NCI-H226 (cell line): Measurements from ENCODE around the gene FGF14.

Source experiments
- DNase-seq: peaks from one replicate; pipeline ENCODE4 v3.0.0-alpha.2; 2015

FGF14 gene

DNA sequence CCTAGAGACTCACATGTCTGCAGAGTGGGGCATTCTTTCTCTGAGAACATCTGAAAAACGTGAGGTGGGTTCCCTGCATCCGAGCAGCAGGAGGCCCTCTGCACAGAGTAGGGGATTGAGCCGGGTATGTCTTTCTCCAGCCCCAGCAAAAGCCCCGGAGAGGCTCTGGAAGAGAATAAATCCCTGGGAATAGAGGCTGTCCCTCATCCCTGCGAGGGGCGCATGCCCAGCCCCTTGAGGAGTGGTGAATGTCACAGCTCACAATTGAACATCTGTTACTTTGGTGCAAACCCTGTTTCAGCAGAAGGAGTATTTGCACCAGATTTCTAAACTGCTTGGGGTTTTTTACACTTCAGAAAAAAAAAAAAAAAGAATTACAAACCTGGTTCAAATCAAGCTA, 164.6 kb downstream of the FGF14 start:
- DNase-seq, result no peak

GRCh38 chr13:102236830-102237229, 165.0 kb downstream of the FGF14 start:
- DNase-seq, result no peak

DNA sequence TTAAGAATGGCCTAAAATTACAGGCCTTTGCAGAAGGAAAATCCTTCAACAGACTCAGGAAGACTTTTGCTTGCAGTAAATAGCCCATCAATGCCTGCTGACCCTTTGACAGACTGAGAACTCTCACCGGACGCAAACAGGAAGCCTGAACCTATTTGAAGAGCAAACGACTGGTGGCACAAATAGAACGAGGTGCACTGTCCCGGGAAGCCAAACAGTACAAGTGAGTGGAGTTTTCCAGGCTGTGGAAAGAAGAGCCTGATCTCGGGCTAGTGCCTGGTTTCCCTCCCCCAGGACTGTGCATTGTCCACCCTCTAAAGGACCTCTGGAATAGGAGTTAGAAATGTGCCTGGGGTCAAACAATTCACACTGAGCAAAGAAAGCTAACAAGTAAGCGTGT, 165.5 kb downstream of the FGF14 start:
- DNase-seq, result no peak

DNA sequence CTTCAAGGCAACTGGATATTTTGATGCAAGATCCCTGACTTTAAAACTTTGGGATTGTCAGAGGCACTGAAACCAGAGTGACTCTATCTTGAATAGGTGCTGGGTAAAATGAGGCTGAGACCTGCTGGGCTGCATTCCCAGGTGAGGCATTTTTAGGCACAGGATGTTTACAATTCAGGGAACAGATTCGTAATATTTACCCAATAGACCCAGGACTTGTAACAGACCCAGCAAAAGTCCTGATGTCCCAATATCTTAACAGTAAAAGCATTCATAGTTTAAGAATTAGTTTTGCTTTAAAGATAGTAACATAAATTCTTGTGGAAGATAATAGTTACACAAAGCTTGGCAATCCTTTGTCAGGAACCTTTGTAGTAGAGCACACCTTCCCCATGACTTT, 166.2 kb downstream of the FGF14 start:
- DNase-seq, result no peak

DNA sequence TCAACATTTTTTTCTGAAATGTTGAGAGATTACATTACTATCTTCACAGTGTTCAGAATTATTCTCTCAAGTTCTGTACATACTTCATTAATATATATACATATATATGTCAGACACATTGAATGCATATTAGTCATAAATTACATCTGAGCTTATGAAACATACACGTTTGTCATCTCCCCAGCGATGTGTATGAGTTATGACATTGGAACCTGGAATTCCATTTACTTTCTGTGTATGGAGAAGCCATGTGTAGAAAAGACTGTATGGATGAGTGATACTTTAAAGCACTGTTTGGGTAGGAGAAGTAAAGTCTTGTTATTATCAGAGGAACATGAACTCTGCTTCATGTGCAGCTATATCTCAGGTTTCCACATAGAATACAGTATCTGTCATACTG, 167.2 kb downstream of the FGF14 start:
- no peak for DNase-seq

DNA sequence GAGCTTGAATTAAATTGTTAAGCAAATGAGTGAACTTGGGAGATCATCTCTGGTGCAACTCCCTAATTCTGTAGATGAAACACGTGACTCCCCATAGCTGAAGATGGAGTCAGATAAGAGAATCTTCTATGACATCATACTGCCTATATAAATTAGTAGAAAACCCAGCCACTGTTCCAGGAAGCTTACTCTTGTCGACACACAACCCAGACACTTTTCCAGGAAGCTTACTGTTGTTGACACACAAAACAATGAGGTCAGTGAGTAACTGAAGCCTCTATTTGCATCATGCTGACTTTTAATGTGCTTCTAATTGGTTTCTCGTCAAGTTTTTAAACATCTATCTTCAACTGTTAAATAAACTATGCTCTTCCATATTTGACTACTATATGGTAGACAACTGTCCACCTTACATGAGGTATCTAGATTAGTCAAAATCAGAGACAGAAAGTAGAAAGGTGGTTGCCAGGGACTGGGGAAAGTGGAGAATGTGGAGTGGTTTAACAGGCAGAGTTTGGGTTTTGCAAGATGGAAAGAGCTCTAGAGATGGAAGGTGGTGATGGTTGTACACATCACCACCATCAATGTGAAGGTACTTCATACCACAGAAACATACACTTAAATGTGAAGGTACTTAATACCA, 168.2 kb downstream of the FGF14 start:
- no peak for DNase-seq

DNA sequence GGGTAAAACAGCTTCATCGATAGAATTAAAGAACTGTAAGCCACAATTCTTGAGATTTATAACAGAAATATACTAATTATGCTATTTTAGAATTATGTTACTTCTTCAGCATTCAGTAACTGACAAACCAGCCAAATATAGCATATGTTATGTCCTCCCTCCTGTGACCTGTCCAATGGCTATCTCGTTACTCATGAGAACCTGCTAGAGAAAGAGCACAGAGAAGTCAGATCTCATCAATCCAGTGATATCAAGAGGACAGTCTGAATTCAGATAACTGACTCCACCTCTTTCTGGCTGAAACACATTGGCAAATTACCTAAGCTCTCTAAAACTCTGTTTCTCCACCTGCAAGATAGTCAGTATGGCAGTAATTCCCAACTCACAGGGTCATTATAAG, 170.4 kb downstream of the FGF14 start:
- DNase-seq, result no peak

- no peak for DNase-seq
Observed at GRCh38 chr13:102227741-102228140, 174.1 kb downstream of the FGF14 start.

DNA sequence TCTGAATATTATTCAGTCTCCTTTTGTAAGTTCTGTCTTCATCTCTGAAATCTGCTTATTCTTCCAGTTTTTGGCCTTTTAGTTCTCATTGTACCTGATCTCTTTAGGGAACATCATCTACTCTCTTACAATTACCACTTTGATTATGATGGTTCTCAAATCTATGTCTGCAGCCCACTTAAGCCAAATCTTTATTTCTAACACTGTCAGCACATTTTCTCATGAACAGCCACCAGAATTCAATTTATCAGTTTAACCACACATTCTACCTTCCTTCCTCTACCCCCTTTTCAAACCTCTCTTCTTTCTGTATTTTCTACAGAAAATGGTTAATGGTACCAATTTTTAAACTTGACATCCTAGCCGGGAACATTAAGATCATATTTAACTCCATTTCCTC, 175.3 kb downstream of the FGF14 start:
- no peak for DNase-seq

DNA sequence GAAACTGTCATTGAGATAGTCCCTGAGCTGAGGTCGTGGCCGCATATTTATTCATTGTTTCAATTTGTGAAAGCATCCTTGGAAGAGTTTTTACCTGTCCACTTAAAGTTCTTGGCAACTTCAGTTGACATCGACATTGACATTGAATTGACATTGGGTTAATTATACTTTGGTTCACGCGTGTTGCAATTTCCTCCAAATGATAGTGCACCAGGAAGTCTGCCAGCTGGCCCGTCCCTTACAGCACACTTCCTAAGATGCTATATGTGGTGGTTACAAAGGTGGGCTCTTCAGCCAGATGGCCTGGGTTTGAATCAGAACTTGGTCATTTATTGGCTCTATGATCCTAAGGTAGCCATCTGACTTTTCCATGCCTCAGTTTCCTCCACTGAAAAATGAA, 176.0 kb downstream of the FGF14 start:
- no peak for DNase-seq

GRCh38 chr13:102220681-102221228, 181.1 kb downstream of the FGF14 start:
- DNase-seq, result no peak

DNA sequence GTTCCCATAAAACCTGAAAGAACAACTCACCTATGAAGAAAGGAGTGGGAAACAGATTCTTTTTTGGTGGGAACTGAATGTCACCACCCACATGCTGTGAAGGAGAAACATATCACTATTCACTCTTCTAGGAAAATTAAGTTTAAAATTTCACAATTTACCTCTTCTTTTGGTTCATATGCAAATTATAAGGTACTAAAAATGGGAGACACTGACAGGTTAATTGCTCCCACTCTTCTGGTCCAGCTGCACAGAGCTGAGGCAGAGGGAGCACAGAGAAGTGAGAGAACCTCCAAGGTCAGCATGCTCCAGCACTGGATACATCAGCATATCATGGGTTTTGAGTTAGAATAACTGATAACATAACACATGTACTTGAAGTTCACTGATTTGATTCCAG, 186.9 kb downstream of the FGF14 start:
- no peak for DNase-seq

- DNase-seq, result no peak
Observed at GRCh38 chr13:102212729-102213128, 189.1 kb downstream of the FGF14 start.

DNA sequence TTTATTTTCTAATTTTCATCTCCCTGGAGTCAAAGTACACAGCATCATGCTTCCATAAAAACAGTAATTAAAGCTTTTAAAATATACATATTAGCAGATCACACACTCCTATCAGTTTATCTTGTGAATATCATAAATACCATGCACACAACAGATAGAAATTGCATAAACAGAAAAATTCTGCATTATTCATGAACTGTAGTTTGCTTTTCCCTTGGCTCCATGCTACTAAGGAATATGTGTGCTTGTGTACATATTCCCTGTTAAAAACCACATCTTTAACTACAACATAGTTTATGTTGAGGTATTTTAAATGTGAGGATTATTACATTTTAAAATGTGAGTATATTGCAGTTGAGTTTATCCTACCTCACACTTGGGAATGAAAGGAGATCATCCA, 193.5 kb downstream of the FGF14 start:
- DNase-seq, result no peak

- no peak for DNase-seq
Observed at GRCh38 chr13:102207680-102208342, 194.0 kb downstream of the FGF14 start.

DNA sequence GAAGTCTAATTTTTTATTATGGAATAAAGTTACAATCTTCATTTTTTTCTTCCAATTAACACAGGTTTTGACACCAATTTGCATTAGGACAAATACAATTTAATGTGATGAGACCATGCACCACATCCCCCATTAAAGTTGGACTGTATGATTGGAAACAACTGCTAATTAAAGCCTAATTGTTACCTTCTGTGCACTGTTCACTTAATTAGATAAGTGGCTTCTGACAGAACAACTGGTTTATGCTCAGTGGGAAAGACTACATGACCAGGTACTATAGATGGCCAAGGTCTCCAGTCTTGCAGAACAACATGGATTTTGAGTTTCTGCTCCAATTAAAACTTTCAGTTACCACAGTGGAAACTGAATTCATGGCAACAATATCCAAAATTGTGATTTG, 198.1 kb downstream of the FGF14 start:
- no peak for DNase-seq

DNA sequence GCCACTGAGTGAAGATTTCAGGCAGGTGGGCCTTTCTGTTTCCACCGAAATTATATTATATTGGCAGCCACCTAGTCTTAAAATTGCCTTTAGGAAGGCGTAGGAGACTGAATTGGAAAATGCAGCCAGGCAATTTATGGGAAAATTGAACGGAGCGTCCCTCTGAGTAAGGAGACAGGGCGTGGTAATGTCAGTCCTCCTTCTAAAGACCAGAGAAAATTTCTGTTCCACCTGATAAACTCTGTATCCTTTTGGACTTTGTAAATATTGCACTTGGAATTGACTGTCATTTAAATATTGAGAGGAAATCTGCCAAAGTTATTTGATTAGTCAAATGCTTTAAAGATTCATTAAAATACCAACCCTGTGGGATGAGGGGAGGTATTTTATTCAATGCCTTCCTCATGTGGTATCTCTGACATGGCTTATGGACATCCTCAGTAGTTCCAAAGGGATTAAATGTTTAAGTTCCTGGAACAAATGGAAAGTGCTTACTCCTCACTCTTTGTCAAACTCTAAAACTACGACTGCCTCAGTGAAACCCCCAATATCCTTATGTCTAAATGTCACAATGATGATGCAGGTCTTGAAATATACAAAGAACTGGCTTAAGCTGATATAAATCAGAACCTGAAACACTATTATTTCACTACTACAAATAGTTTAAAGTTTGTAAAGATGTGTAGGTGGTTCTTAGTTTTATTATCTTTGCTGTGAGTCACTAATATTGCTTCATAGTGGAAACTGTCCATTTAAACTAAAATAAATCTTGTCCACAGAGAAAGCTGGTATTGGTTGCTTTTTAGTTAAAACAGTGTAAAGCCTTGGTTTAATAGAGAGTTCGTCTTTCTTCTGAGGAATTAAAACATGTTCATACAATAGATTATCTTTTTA, 203.2 kb downstream of the FGF14 start:
- DNase-seq, result no peak

GRCh38 chr13:102197193-102197592, 204.7 kb downstream of the FGF14 start:
- DNase-seq, result no peak

- DNase-seq, result no peak
Observed at GRCh38 chr13:102195566-102196462, 206.0 kb downstream of the FGF14 start.

DNA sequence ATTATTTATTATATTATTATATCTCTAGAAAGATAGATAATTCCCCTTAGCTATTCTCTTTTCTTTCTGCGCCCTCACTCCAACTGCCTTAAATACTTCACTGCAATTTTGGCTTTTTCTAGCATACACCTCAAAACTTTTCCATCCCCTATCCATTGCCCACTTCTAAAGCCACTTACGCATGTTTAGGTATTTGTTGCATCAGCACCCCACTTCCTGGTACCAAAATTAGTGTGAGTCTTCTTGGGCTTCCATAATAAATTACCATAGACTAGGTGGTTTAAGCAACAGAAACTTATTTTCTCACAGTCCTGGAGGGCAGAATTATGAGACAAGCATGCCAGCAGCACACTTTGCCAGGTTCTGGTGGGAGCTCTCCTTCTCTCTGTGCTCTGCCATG, 209.0 kb downstream of the FGF14 start:
- DNase-seq, result no peak

DNA sequence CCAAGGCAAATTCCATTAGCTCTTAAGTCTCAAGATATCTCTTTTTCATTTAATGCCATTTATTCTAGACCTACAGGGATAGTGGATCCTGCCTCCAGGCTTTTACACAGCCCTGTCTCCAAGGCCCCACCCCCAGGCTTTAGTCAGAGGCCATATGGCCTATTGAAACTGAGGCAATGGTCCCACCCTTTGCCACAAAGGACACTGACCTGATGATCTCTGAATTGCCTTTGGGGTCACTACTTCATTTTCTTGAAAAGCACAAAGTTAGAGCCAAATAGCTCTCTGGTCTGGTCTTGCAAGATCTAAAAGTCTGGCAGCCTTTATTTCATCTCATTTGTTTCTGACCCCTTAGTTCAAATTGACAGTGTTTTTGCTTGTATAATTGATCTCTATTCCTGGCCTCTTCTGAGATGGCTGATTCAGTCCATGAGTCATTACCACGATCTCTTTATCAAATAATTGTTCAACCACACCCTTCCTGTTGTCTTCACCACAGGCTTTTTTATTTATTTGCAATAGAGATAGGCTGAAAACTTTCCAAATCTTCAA, 209.8 kb downstream of the FGF14 start:
- peak; percentile 69 for DNase-seq

DNA sequence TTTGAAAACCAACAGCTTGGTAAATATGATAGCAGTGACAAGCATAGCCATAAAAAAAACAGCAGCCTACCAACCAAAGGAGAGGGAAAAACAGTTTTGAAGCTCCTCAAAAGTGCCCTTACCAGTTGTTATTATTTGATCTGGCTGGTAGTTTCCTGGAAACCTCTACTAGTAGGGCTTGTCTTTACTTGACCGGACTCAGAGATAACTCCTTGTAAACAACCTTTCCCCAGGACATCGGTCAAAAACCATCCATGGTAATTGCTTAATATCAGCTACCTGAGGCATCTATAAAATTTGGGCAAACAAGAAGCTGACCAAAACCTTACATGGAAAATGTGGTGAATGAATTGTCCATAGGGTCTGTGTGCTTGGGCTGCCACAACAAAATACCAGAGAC, 210.9 kb downstream of the FGF14 start:
- no peak for DNase-seq
